Adrenal gland (tissue), 5 donors: ENCODE results near the gene KCNH1.

Experiments
- CTCF ChIP-seq, 6 experiments: fragments of 450-650 bp in 4 of 6; fragments of 200-600 bp in 2 of 6; sonication (generic) in 1 of 6; IDR thresholded peaks; 1 replicate in 5 of 6; 2 replicates in 1 of 6; pipeline versions ENCODE4 v1.5.1 to v1.8.0; 2016 to 2021; ENCODE audit warnings: antibody characterized with exemption in 6 of 6, mild to moderate bottlenecking in 2 of 6, moderate library complexity in 1 of 6
- POLR2A ChIP-seq, 2 donors: fragments of 450-650 bp; IDR thresholded peaks; one replicate each; pipeline ENCODE4 v1.6.1; 2017; ENCODE audit warnings: antibody characterized with exemption in 2 of 2, mild to moderate bottlenecking in 2 of 2, moderate library complexity in 1 of 2
- donor health status: DM: no; HTN: no; CAD: no.

GRCh38 chr1:211035821-211036380 lies 98.0 kb downstream of the KCNH1 start:
- TF ChIP-seq CTCF (IDR thresholded peaks at IDR 0.05) (no peak), POLR2A (IDR thresholded peaks at IDR 0.05) (no peak)
